Stimulated activated CD8-positive, alpha-beta memory T cell treated with anti-CD3 and anti-CD28 coated beads, Interleukin-15, amount 100 ng/mL, for 24 hours (primary cell): ENCODE results near the gene SMARCB1.
A peak's percentile ranks its signal among the peaks of the same experiment; 100 is the strongest.

Source experiments
- DNase-seq: peaks from one replicate; pipeline ENCODE4 v3.0.0-alpha.2; 2020; ENCODE audit warnings: low read depth

Gene SMARCB1

GRCh38 chr22:23762842-23763578 lies 23.8 kb upstream of the SMARCB1 start, which contains the start of gene C22orf15:
TSS of gene C22orf15 (plus strand) at chr22:23762990. CDS start at chr22:23763307, 317 bp downstream.
- no peak for DNase-seq

GRCh38 chr22:23763579-23763945 lies 23.2 kb upstream of the SMARCB1 start:
- no peak for DNase-seq

GRCh38 chr22:23763954-23764353 lies 22.8 kb upstream of the SMARCB1 start:
- no peak for DNase-seq

- no peak for DNase-seq
Observed at GRCh38 chr22:23764899-23765881, 21.6 kb upstream of the SMARCB1 start.

GRCh38 chr22:23767303-23767672 lies 19.5 kb upstream of the SMARCB1 start:
- DNase-seq: no peak

GRCh38 chr22:23767673-23768548 lies 18.9 kb upstream of the SMARCB1 start, which contains the start of gene CHCHD10:
TSS of gene CHCHD10 (minus strand) at chr22:23767972. CDS start at chr22:23767874, 98 bp downstream.
- peak; percentile 59 for DNase-seq

GRCh38 chr22:23769321-23769965 lies 17.3 kb upstream of the SMARCB1 start:
- no peak for DNase-seq

- DNase-seq: no peak
Observed at GRCh38 chr22:23772315-23772648, 14.5 kb upstream of the SMARCB1 start.

- no peak for DNase-seq
Observed at GRCh38 chr22:23772649-23773473, 13.9 kb upstream of the SMARCB1 start, which contains the start of gene MMP11. TSS of gene MMP11 (plus strand) at chr22:23772849. CDS start at chr22:23772871, 22 bp downstream.

- no peak for DNase-seq
Observed at GRCh38 chr22:23773483-23774113, 13.2 kb upstream of the SMARCB1 start.

- DNase-seq: no peak
Observed at GRCh38 chr22:23774114-23774921, 12.4 kb upstream of the SMARCB1 start.

- DNase-seq: no peak
Observed at GRCh38 chr22:23774922-23775436, 11.8 kb upstream of the SMARCB1 start.

GRCh38 chr22:23775779-23776375 lies 10.9 kb upstream of the SMARCB1 start:
- DNase-seq: no peak

- no peak for DNase-seq
Observed at GRCh38 chr22:23777776-23778576, 8.8 kb upstream of the SMARCB1 start.

- DNase-seq: no peak
Observed at GRCh38 chr22:23778577-23778900, 8.2 kb upstream of the SMARCB1 start.

- no peak for DNase-seq
Observed at GRCh38 chr22:23779083-23779482, 7.7 kb upstream of the SMARCB1 start.

- DNase-seq: no peak
Observed at GRCh38 chr22:23779731-23780130, 7.0 kb upstream of the SMARCB1 start.
